CD4-positive, CD25-positive, alpha-beta regulatory T cell (primary cell): Measurements from ENCODE around the gene PPP2R2B. TPM values are rescaled to one million over a fixed set of nuclear protein-coding genes. Genes with fewer than 3 reads are reported as not detected.

ENCODE experiments used
- ATAC-seq, 2 donors: fragments of 150-1000 bp; cut with Tn5 transposase; one replicate each; pipeline ENCODE4 v1.10.0; 2021; ENCODE audit warnings: low read depth in 2 of 2, moderate number of reproducible peaks in 2 of 2, moderate library complexity in 1 of 2
- DNase-seq, 3 donors: peaks; one replicate each; pipeline versions ENCODE4 v3.0.0 to v3.0.0-alpha.2; 2012 to 2022; ENCODE audit warnings: mixed read lengths in 1 of 3
- H3K27ac ChIP-seq: one replicate; pipeline ENCODE4 v1.7.0; 2013; ENCODE audit warnings: mild to moderate bottlenecking, low read length; ENCODE audit not compliant: insufficient read depth, poor library complexity, severe bottlenecking
- H3K27me3 ChIP-seq: one replicate; pipeline ENCODE4 v1.7.0; 2013; ENCODE audit warnings: low read length; ENCODE audit not compliant: control insufficient read depth, insufficient read depth
- H3K36me3 ChIP-seq: one replicate; pipeline ENCODE4 v1.7.0; 2013; ENCODE audit warnings: mild to moderate bottlenecking, low read length, moderate library complexity; ENCODE audit not compliant: control insufficient read depth, insufficient read depth
- H3K4me1 ChIP-seq: 2 replicates; pipeline ENCODE4 v1.7.0; 2013; ENCODE audit warnings: mild to moderate bottlenecking, low read length; ENCODE audit not compliant: insufficient read depth, control insufficient read depth, poor library complexity, severe bottlenecking
- H3K4me3 ChIP-seq: one replicate; pipeline ENCODE4 v1.7.0; 2013; ENCODE audit warnings: low read depth, mild to moderate bottlenecking, low read length, moderate library complexity
- H3K9me3 ChIP-seq, 2 experiments: 1 replicate in 1 of 2; 2 replicates in 1 of 2; pipeline ENCODE4 v1.7.0; 2013; ENCODE audit warnings: low read length in 2 of 2, mild to moderate bottlenecking in 1 of 2, moderate library complexity in 1 of 2; ENCODE audit not compliant: control insufficient read depth in 2 of 2
- H3K27ac Mint-ChIP-seq, 3 donors: one replicate each; pipeline ENCODE4 v1.8.0; 2020 to 2022; ENCODE audit warnings: mild to moderate bottlenecking in 3 of 3, mixed read lengths in 3 of 3, moderate library complexity in 2 of 3
- H3K27me3 Mint-ChIP-seq: one replicate; pipeline ENCODE4 v1.8.0; 2022; ENCODE audit warnings: mild to moderate bottlenecking, mixed read lengths
- H3K36me3 Mint-ChIP-seq: one replicate; pipeline ENCODE4 v1.8.0; 2020; ENCODE audit warnings: mixed read lengths
- H3K4me1 Mint-ChIP-seq, 4 donors: one replicate each; pipeline ENCODE4 v1.8.0; 2020 to 2022; ENCODE audit warnings: mixed read lengths in 4 of 4, mild to moderate bottlenecking in 1 of 4
- H3K4me3 Mint-ChIP-seq, 4 donors: one replicate each; pipeline ENCODE4 v1.8.0; 2020 to 2022; ENCODE audit warnings: mild to moderate bottlenecking in 4 of 4, mixed read lengths in 4 of 4, moderate library complexity in 3 of 4
- H3K9me3 Mint-ChIP-seq, 7 donors: one replicate each; pipeline ENCODE4 v1.8.0; 2020 to 2022; ENCODE audit warnings: mixed read lengths in 7 of 7, mild to moderate bottlenecking in 3 of 7, moderate library complexity in 2 of 7
- polyA plus RNA-seq, 4 donors: library from polyadenylated mRNA; unstranded; fragments of 300-500 nt; fragmentation: Illumina TruSeq; gene quantifications; one replicate each; pipeline ENCODE4 v1.2.3, GENCODE V29; 2021
- total RNA-seq: library from RNA; stranded (reverse); gene quantifications from one replicate; pipeline ENCODE4 v1.2.3, GENCODE V29; 2022

The PPP2R2B gene
- total and polyA plus RNA-seq, 5 donors from 2014 or later, result 6.1 to 16.7 (median 14.5) TPM

- Histone ChIP-seq H3K27me3 (no peaks in the 10 kb centered on the region), H3K4me3 (no peak overlapping the region), H3K9me3 (no peaks in the 10 kb centered on the region), H3K36me3 (no peaks in the 10 kb centered on the region), H3K27ac (no peak overlapping the region), H3K4me1 (no peaks in the 10 kb centered on the region)
- H3K4me3 Mint-ChIP-seq, result no peak overlapping the region
- H3K27ac Mint-ChIP-seq, result no peak overlapping the region
- no peak for ATAC-seq
- no peaks in the 10 kb centered on the region for H3K36me3 Mint-ChIP-seq
- H3K9me3 Mint-ChIP-seq, result peaks cover 0 to 3% (median 1%) of the 10 kb centered on the region in 7 donors
- H3K4me1 Mint-ChIP-seq, result peaks cover 5 to 16% (median 10%) of the 10 kb centered on the region in 4 donors
- H3K27me3 Mint-ChIP-seq, result no peaks in the 10 kb centered on the region
- DNase-seq, result no peak
Observed at GRCh38 chr5:146893991-146894390, 15.4 kb upstream of the PPP2R2B start.

GRCh38 chr5:146892231-146892630, 13.7 kb upstream of the PPP2R2B start:
- H3K4me3 Mint-ChIP-seq, result no peak overlapping the region
- H3K36me3 Mint-ChIP-seq, result no peaks in the 10 kb centered on the region
- H3K9me3 Mint-ChIP-seq, result peaks cover 0 to 3% (median 1%) of the 10 kb centered on the region in 7 donors
- H3K27ac ChIP-seq, result no peak overlapping the region
- no peaks in the 10 kb centered on the region for H3K36me3 ChIP-seq
- no peaks in the 10 kb centered on the region for H3K27me3 ChIP-seq
- ATAC-seq (no peak), DNase-seq (no peak)
- no peak overlapping the region for H3K27ac Mint-ChIP-seq
- H3K4me1 ChIP-seq, result no peaks in the 10 kb centered on the region
- peaks cover 5 to 16% (median 10%) of the 10 kb centered on the region in 4 donors for H3K4me1 Mint-ChIP-seq
- no peaks in the 10 kb centered on the region for H3K27me3 Mint-ChIP-seq
- H3K9me3 ChIP-seq, result no peaks in the 10 kb centered on the region
- H3K4me3 ChIP-seq, result no peak overlapping the region

- DNase-seq, result no peak
- H3K9me3 Mint-ChIP-seq, result peaks cover 0 to 2% (median 1%) of the 10 kb centered on the region in 7 donors
- H3K27me3 ChIP-seq, result no peaks in the 10 kb centered on the region
- no peak overlapping the region for H3K4me3 Mint-ChIP-seq
- ATAC-seq, result no peak
- no peak overlapping the region for H3K4me3 ChIP-seq
- H3K9me3 ChIP-seq, result no peaks in the 10 kb centered on the region
- H3K27me3 Mint-ChIP-seq, result no peaks in the 10 kb centered on the region
- peaks cover 5 to 16% (median 10%) of the 10 kb centered on the region in 4 donors for H3K4me1 Mint-ChIP-seq
- H3K27ac Mint-ChIP-seq, result no peak overlapping the region
- H3K36me3 ChIP-seq, result no peaks in the 10 kb centered on the region
- H3K36me3 Mint-ChIP-seq, result no peaks in the 10 kb centered on the region
- H3K27ac ChIP-seq, result no peak overlapping the region
- H3K4me1 ChIP-seq, result no peaks in the 10 kb centered on the region
Observed at GRCh38 chr5:146891511-146891910, 13.0 kb upstream of the PPP2R2B start.

GRCh38 chr5:146890731-146891440, 12.3 kb upstream of the PPP2R2B start:
- Mint-ChIP-seq H3K36me3 (no peaks in the 10 kb centered on the region), H3K9me3 (peaks cover 0 to 2% (median 1%) of the 10 kb centered on the region in 7 donors), H3K4me1 (peaks cover 5 to 16% (median 10%) of the 10 kb centered on the region in 4 donors), H3K27me3 (no peaks in the 10 kb centered on the region), H3K27ac (no peak overlapping the region), H3K4me3 (no peak overlapping the region)
- ATAC-seq (no peak), DNase-seq (peak in 1 of 3 donors; percentile 12)
- H3K27me3 ChIP-seq, result no peaks in the 10 kb centered on the region
- H3K4me1 ChIP-seq, result no peaks in the 10 kb centered on the region
- no peak overlapping the region for H3K27ac ChIP-seq
- no peaks in the 10 kb centered on the region for H3K9me3 ChIP-seq
- no peak overlapping the region for H3K4me3 ChIP-seq
- H3K36me3 ChIP-seq, result no peaks in the 10 kb centered on the region

GRCh38 chr5:146890066-146890465, 11.5 kb upstream of the PPP2R2B start:
- H3K27ac Mint-ChIP-seq, result no peak overlapping the region
- Histone ChIP-seq H3K27ac (no peak overlapping the region), H3K36me3 (no peaks in the 10 kb centered on the region), H3K4me3 (no peak overlapping the region), H3K9me3 (no peaks in the 10 kb centered on the region), H3K4me1 (no peaks in the 10 kb centered on the region), H3K27me3 (no peaks in the 10 kb centered on the region)
- ATAC-seq, result no peak
- no peak for DNase-seq
- no peak overlapping the region for H3K4me3 Mint-ChIP-seq
- H3K4me1 Mint-ChIP-seq, result peaks cover 3 to 13% (median 8%) of the 10 kb centered on the region in 4 donors
- H3K9me3 Mint-ChIP-seq, result peaks cover 0 to 2% (median 1%) of the 10 kb centered on the region in 7 donors
- no peaks in the 10 kb centered on the region for H3K27me3 Mint-ChIP-seq
- no peaks in the 10 kb centered on the region for H3K36me3 Mint-ChIP-seq

- ATAC-seq (no peak), DNase-seq (no peak)
- Mint-ChIP-seq H3K4me1 (peaks cover 0 to 6% (median 3%) of the 10 kb centered on the region in 4 donors), H3K36me3 (no peaks in the 10 kb centered on the region), H3K9me3 (peaks cover 0 to 2% (median 1%) of the 10 kb centered on the region in 7 donors), H3K27ac (no peak overlapping the region), H3K4me3 (no peak overlapping the region), H3K27me3 (no peaks in the 10 kb centered on the region)
- H3K27me3 ChIP-seq, result no peaks in the 10 kb centered on the region
- H3K4me3 ChIP-seq, result no peak overlapping the region
- H3K36me3 ChIP-seq, result no peaks in the 10 kb centered on the region
- no peak overlapping the region for H3K27ac ChIP-seq
- H3K9me3 ChIP-seq, result no peaks in the 10 kb centered on the region
- H3K4me1 ChIP-seq, result no peaks in the 10 kb centered on the region
Observed at GRCh38 chr5:146889169-146889568, 10.6 kb upstream of the PPP2R2B start.

- H3K27me3 Mint-ChIP-seq, result peaks cover 4% of the 10 kb centered on the region
- H3K27ac ChIP-seq, result no peak overlapping the region
- peaks cover 0 to 2% (median 0%) of the 10 kb centered on the region in 7 donors for H3K9me3 Mint-ChIP-seq
- no peaks in the 10 kb centered on the region for H3K36me3 Mint-ChIP-seq
- no peaks in the 10 kb centered on the region for H3K4me1 ChIP-seq
- H3K36me3 ChIP-seq, result no peaks in the 10 kb centered on the region
- no peak for ATAC-seq
- H3K27ac Mint-ChIP-seq, result no peak overlapping the region
- H3K4me3 Mint-ChIP-seq, result no peak overlapping the region
- no peak overlapping the region for H3K4me3 ChIP-seq
- H3K9me3 ChIP-seq, result no peaks in the 10 kb centered on the region
- peaks cover 2% of the 10 kb centered on the region for H3K27me3 ChIP-seq
- no peak for DNase-seq
- peaks cover 0 to 6% (median 3%) of the 10 kb centered on the region in 4 donors for H3K4me1 Mint-ChIP-seq
Observed at GRCh38 chr5:146888351-146888978, 9.9 kb upstream of the PPP2R2B start.
